22Rv1 (cell line): Measurements from ENCODE around the gene PLAC8.
"Not testable (repeated sequence)": the region's sequence is repeated elsewhere in the genome, so short reads cannot be mapped to it uniquely, and the experiment has no call there.

Experiments used
- H3K27ac ChIP-seq: fragments of 450-650 bp; 2 replicates; pipeline ENCODE4 v1.5.1; 2017
- CTCF ChIP-seq: fragments of 450-650 bp; IDR thresholded peaks from 2 replicates; pipeline ENCODE4 v1.5.1; 2017; ENCODE audit warnings: mild to moderate bottlenecking
- ZFX ChIP-seq: fragments of 450-650 bp; IDR thresholded peaks from 2 replicates; pipeline ENCODE4 v1.6.1; 2017; ENCODE audit warnings: antibody characterized with exemption, borderline replicate concordance

Gene PLAC8

GRCh38 chr4:83104991-83105390 lies 9.5 kb downstream of the PLAC8 start:
- no peak for TF ChIP-seq CTCF
- TF ChIP-seq ZFX = no peak
- no peak overlapping the region for H3K27ac ChIP-seq

- no peak overlapping the region for H3K27ac ChIP-seq
- TF ChIP-seq CTCF (no peak), ZFX (no peak)
These were observed 18.1 kb downstream of the PLAC8 start for GRCh38 chr4:83096397-83096796.

- H3K27ac ChIP-seq = no peak overlapping the region
- TF ChIP-seq ZFX (no peak), CTCF (no peak)
These were observed 21.4 kb downstream of the PLAC8 start for GRCh38 chr4:83093060-83093640.

GRCh38 chr4:83089410-83090157 lies 24.9 kb downstream of the PLAC8 start:
- H3K27ac ChIP-seq = no peak overlapping the region
- TF ChIP-seq ZFX (no peak), CTCF (no peak)

- not testable (repeated sequence) for H3K27ac ChIP-seq
These were observed 29.6 kb downstream of the PLAC8 start for GRCh38 chr4:83084956-83085355.

- H3K27ac ChIP-seq = no peak overlapping the region
- TF ChIP-seq CTCF (no peak), ZFX (no peak)
These were observed 30.5 kb downstream of the PLAC8 start for GRCh38 chr4:83083925-83084475.

- TF ChIP-seq ZFX = no peak
- TF ChIP-seq CTCF = no peak
These were observed 31.8 kb downstream of the PLAC8 start for GRCh38 chr4:83082777-83083176.

More at GRCh38 chr4:83082777-83083176, 31.8 kb downstream of the PLAC8 start:
- H3K27ac ChIP-seq = no peak overlapping the region
